C4-2B (cell line): Measurements from ENCODE around the gene METAP2.

Experiments used
- H3K27ac ChIP-seq: fragments of 450-650 bp; 2 replicates; pipeline ENCODE4 v1.5.1; 2017
- ZFX ChIP-seq: fragments of 450-650 bp; IDR thresholded peaks from 2 replicates; pipeline ENCODE4 v1.6.1; 2017
- TF ChIP-seq, protein P1 (sequence below): fragments of 450-650 bp; conservative IDR thresholded peaks from 2 replicates; pipeline ENCODE4 v1.5.1; 2017; ENCODE audit warnings: mild to moderate bottlenecking

Gene METAP2

DNA sequence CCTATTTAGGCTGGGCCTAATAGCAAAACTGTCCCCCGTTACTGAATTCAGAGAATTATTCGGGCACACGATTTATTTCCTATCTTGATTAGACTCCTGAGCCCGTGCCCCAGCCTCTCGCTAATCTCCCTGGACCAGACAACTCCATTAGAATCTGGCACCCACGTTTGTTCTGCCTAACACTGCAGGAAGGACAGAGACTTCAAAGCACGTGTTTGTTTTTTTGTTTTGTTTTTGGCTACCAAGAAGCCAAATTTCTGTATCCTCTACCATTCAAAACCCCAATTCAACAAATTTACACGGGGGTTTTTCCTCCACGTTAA lies 72.5 kb downstream of the METAP2 start:
- TF ChIP-seq, protein P1, sequence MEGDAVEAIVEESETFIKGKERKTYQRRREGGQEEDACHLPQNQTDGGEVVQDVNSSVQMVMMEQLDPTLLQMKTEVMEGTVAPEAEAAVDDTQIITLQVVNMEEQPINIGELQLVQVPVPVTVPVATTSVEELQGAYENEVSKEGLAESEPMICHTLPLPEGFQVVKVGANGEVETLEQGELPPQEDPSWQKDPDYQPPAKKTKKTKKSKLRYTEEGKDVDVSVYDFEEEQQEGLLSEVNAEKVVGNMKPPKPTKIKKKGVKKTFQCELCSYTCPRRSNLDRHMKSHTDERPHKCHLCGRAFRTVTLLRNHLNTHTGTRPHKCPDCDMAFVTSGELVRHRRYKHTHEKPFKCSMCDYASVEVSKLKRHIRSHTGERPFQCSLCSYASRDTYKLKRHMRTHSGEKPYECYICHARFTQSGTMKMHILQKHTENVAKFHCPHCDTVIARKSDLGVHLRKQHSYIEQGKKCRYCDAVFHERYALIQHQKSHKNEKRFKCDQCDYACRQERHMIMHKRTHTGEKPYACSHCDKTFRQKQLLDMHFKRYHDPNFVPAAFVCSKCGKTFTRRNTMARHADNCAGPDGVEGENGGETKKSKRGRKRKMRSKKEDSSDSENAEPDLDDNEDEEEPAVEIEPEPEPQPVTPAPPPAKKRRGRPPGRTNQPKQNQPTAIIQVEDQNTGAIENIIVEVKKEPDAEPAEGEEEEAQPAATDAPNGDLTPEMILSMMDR, result no peak
- TF ChIP-seq ZFX, result no peak
- no peak overlapping the region for H3K27ac ChIP-seq

DNA sequence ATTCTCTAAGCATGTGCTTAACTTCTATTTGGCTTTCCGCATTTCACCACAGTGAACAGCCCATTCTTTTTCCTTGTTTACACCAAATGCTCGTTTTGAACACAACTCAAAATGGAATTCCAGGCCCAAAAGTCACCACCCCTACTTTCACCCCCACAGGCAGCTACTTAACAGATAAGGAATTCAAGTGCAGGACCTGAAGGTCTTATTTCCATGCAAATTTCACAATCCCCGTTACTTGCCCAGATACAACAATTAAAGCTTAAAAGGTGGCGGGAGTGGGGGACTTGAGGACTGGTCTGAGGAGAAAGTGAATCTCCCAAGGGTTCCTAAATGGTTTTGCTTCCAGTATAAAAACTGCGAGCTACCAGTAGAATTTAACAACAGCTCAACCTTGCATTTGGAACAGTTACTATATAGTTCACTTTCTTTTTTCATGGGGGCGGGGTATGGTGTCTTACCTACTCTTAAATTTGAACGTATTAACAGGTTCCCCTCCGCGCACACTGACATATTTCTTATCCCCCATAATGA lies 73.6 kb downstream of the METAP2 start:
- TF ChIP-seq ZFX, result no peak
- TF ChIP-seq, protein P1, result no peak
- no peak overlapping the region for H3K27ac ChIP-seq

DNA sequence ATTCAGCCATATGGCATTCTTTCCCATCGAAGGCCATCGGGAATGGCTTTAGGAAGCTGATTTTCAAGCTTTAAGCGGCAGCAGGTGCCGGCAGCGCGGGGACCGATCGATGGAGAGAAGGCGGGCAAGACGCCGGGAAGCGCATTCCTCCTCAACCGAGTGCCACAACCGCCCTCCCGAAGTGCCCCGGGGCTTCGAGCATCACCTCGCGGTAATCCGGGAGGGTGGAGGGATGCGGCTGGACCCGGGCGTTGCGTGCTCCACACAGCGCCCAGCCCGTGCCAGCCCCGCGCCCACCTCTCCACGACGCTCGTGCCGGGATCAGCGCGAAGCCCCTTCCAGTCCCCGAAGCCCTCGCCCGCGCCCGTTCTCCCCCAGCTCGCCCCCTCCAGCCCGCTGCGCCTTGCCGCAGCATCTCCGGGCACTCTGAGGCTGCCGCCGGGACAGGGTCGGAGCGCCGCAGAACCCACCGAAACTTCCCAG lies 74.1 kb downstream of the METAP2 start:
- no peak overlapping the region for H3K27ac ChIP-seq
- TF ChIP-seq, protein P1, result no peak
- no peak for TF ChIP-seq ZFX

DNA sequence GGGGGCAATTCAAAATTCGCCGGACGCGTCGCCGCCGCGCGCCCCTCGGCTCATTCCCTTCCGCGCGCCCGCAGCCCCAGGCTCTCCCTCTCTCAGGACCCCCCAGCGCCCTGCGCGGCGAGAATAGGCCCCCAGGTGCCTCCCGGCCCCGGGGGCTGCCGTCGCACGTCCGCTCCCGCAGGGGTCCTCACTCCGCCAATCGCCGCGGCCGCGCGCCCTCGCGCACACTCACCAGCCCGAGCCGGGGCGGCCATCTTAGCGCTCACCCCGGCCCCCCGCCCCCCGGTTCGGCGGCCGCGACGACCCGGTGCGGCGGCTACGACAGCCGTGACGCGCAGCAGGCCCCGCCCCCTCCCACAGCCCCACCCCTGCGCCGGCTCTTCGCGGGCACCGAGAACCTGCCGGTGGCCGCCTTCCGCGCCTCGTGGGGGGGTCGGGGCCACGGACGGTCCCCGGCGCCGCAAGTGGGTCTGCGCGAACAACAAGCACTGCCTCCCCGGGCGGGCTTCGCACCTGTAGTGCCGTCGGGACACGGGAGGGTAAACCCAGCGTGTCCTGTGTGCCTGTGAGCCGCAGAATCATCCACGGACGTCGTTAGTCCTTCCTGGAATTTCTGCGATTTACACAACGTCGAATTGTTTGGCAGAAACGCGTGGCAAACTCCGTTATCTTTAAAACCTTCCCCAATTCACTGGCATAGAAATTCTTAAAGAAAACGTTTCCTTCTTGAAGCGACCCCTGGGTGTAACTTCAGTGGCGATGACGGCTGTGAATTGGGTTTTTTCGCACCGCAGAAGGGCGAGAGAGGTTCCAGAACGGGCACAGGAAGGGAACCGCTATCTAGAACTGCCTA lies 74.8 kb downstream of the METAP2 start:
- TF ChIP-seq, protein P1, result no peak
- TF ChIP-seq ZFX, result no peak
- no peak overlapping the region for H3K27ac ChIP-seq

DNA sequence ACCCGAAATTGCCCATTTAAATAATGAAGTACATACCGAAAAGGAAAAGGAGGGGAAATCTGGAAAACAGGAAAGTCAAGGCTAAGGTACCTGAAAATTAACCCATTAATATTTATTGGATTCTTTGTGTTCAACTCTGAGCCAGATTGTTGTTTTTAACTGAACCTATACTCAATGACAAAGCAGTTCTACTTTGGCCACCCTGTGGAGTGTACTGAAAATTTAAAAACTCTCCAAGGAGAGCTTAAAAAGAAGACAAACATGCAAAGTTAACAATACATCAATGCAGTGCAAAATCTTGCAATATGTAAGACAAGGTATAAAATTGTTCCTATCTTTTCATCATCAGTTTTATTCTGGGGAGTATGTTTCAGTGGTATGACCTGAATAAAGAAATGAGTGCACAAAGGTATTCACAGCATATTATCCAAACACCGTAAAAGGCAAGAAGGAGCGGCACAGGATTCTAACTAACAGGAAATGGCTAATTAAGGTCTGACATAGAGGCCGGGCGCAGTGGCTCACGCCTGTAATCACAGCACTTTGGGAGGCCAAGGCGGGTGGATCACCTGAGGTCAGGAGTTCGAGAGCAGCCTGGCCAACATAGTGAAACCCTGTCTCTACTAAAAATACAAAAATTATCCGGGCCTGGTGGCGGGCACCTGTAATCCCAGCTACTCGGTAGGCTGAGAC lies 75.6 kb downstream of the METAP2 start:
- TF ChIP-seq ZFX, result no peak
- TF ChIP-seq, protein P1, result no peak
- no peak overlapping the region for H3K27ac ChIP-seq

DNA sequence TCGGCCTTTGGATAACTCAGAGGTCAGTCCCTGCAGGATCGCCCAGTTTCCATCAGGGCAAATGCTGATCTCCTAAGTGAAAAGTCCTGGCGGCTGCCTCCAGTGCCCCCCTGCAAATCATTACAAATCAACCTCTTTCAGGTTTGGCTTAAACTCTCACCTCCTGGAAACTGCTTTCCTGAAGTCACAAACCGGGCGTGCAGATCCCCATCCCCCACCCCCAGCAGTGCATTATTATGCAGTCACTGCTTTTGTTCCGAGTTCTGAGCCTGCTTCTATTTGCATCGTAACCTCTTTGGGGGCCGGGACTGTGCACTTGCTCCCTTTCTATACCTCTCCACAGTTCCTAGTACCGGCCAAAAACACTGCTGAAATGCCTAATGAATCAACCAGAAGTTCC lies 77.4 kb downstream of the METAP2 start, which contains the start of gene USP44:
USP44 (minus strand) TSS at position 172 of the 400 bp plus-strand sequence. CDS start 17,220 bp downstream, outside the sequence.
- no peak within 1 kb of the TSS for H3K27ac ChIP-seq
- TF ChIP-seq, protein P1, result no peak
- no peak for TF ChIP-seq ZFX

DNA sequence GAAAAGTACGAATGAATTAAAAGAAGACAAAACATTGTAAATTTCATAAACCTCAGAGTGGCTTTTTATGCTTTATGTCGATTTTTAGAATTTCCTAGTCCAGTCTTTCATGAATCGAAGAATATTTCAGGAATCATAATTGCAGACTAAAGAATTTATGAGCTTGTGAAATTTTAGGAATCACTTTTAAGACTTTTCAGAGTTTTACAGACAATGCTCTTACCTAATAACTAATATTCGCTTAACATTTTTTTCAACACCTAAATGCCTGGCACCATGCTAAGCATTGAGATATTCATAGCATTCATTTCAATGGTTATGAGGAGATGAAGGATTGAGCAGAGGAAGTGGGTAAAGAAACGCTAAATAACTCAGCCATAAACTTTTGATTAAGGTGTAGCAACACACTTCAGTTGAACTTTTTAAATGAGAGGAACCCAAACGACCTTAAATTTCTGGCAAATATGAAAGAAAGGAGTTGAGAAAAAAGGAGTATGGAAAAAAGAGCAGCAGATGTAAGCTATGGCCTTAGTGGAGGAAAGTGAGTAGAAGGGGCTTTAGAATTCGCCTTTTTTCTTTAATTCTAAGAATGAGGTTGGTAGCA lies 78.1 kb downstream of the METAP2 start:
- no peak overlapping the region for H3K27ac ChIP-seq
- TF ChIP-seq ZFX, result no peak
